Measurements from ENCODE around the gene ACTR3C.

The ACTR3C gene

GRCh38 chr7:150358988-150359621 lies 35.8 kb upstream of the ACTR3C start:
- no peak for DNase-seq (ENCODE audit: low spot score)

- DNase-seq (ENCODE audit: low spot score): no peak
Observed at GRCh38 chr7:150358433-150358832, 35.1 kb upstream of the ACTR3C start.

GRCh38 chr7:150357771-150358427 lies 34.6 kb upstream of the ACTR3C start:
- DNase-seq (ENCODE audit: low spot score): no peak

- DNase-seq (ENCODE audit: low spot score): no peak
Observed at GRCh38 chr7:150357270-150357669, 33.9 kb upstream of the ACTR3C start.

- DNase-seq (ENCODE audit: low spot score): peak; percentile 53
Observed at GRCh38 chr7:150356265-150356897, 33.0 kb upstream of the ACTR3C start.

- no peak for DNase-seq (ENCODE audit: low spot score)
Observed at GRCh38 chr7:150355666-150356059, 32.3 kb upstream of the ACTR3C start.

- no peak for DNase-seq (ENCODE audit: low spot score)
Observed at GRCh38 chr7:150351587-150352194, 28.3 kb upstream of the ACTR3C start.

GRCh38 chr7:150346922-150347321 lies 23.6 kb upstream of the ACTR3C start:
- DNase-seq (ENCODE audit: low spot score): no peak

GRCh38 chr7:150345012-150345411 lies 21.7 kb upstream of the ACTR3C start:
- DNase-seq (ENCODE audit: low spot score): no peak

- no peak for DNase-seq (ENCODE audit: low spot score)
Observed at GRCh38 chr7:150344299-150344698, 21.0 kb upstream of the ACTR3C start.

GRCh38 chr7:150343225-150343624 lies 19.9 kb upstream of the ACTR3C start:
- no peak for DNase-seq (ENCODE audit: low spot score)

GRCh38 chr7:150342121-150342408 lies 18.7 kb upstream of the ACTR3C start:
- no peak for DNase-seq (ENCODE audit: low spot score)

- DNase-seq (ENCODE audit: low spot score): no peak
Observed at GRCh38 chr7:150341263-150342120, 18.1 kb upstream of the ACTR3C start, which contains the start of gene RARRES2. RARRES2 (minus strand) TSS chr7:150341629; CDS start chr7:150340609, 1,020 bp downstream.

GRCh38 chr7:150340875-150341262 lies 17.5 kb upstream of the ACTR3C start:
- DNase-seq (ENCODE audit: low spot score): no peak

GRCh38 chr7:150340024-150340749 lies 16.8 kb upstream of the ACTR3C start:
- DNase-seq (ENCODE audit: low spot score): no peak

GRCh38 chr7:150339409-150339809 lies 16.1 kb upstream of the ACTR3C start:
- DNase-seq (ENCODE audit: low spot score): no peak

- no peak for DNase-seq (ENCODE audit: low spot score)
Observed at GRCh38 chr7:150338166-150338829, 15.0 kb upstream of the ACTR3C start.

- DNase-seq (ENCODE audit: low spot score): no peak
Observed at GRCh38 chr7:150337659-150338081, 14.3 kb upstream of the ACTR3C start.

GRCh38 chr7:150337179-150337578 lies 13.8 kb upstream of the ACTR3C start:
- no peak for DNase-seq (ENCODE audit: low spot score)

GRCh38 chr7:150336746-150337145 lies 13.4 kb upstream of the ACTR3C start:
- no peak for DNase-seq (ENCODE audit: low spot score)

- no peak for DNase-seq (ENCODE audit: low spot score)
Observed at GRCh38 chr7:150335774-150336112, 12.4 kb upstream of the ACTR3C start.
